K562 (cell line): Measurements from ENCODE around the gene ELL3. TPM values are rescaled to one million over a fixed set of nuclear protein-coding genes. Genes with fewer than 3 reads are reported as not detected.

Experiments used
- ATAC-seq: fragments of 200-7000 bp; cut with Tn5 transposase; 3 replicates; pipeline ENCODE4 v1.9.1; 2020; ENCODE audit warnings: moderate library complexity
- BruUV-seq: library from RNA; stranded (reverse); fragments of 400-500 nt; replicated peaks from 2 replicates; lab custom pipeline; 2021; lab: Mats Ljungman, UMichigan
- CTCF ChIA-PET: fragments of 300-600 bp; formaldehyde crosslinking; extraction: SDS; loops from one replicate; lab custom pipeline; 2021; ENCODE audit warnings: low intra/inter-chr PET ratio; lab: Yijun Ruan, JAX
- POLR2A ChIA-PET: fragments of 300-600, 350-650 bp; sonication (Branson Sonifier 250); formaldehyde crosslinking; extraction: SDS; loops from one replicate; lab custom pipeline; 2021; ENCODE audit warnings: antibody characterized with exemption, inconsistent platforms; lab: Yijun Ruan, JAX
- DNase-seq, 4 experiments: peaks; one replicate each; pipeline versions ENCODE4 v3.0.0 to v3.0.0-alpha.2; 2011 to 2018; ENCODE audit warnings: low spot score in 3 of 4, mixed read lengths in 3 of 4; ENCODE audit errors: extremely low read depth in 1 of 4
- FAIRE-seq: peaks from 2 replicates; lab custom pipeline; 2011; peaks lifted over from hg19 to GRCh38; lab: Jason Lieb, UNC
- H2AFZ ChIP-seq: 2 replicates; pipeline ENCODE4 v1.6.0; 2011; ENCODE audit warnings: low read depth, low read length, control low read depth, inconsistent platforms
- H3K27ac ChIP-seq: fragments of 200-600 bp; 3 replicates; pipeline ENCODE4 v1.8.0; 2011; ENCODE audit warnings: low read depth, mild to moderate bottlenecking, control low read depth, inconsistent platforms, low read length, moderate library complexity, mixed read lengths; ENCODE audit errors: extremely low read depth
- H3K27me3 ChIP-seq, 2 experiments: fragments of 300-600 bp in 1 of 2; 2 replicates in 1 of 2; 3 replicates in 1 of 2; pipeline versions ENCODE4 v1.6.0 to v1.8.0; 2011; ENCODE audit warnings: inconsistent platforms in 2 of 2, low read length in 2 of 2, mild to moderate bottlenecking in 1 of 2, mixed read lengths in 1 of 2, moderate library complexity in 1 of 2; ENCODE audit not compliant: control insufficient read depth in 2 of 2, insufficient read depth in 2 of 2
- H3K36me3 ChIP-seq: fragments of 300-600 bp; 3 replicates; pipeline ENCODE4 v1.8.0; 2011; ENCODE audit warnings: mild to moderate bottlenecking, low read length, inconsistent platforms; ENCODE audit not compliant: control insufficient read depth, insufficient read depth
- H3K4me1 ChIP-seq, 2 experiments: fragments of 200-600 bp in 1 of 2; replicated peaks in 1 of 2; 2 replicates in 1 of 2; 3 replicates in 1 of 2; pipeline versions ENCODE4 v1.5.1 to v1.8.0; 2011; ENCODE audit warnings: inconsistent platforms in 2 of 2, low read length in 2 of 2, mild to moderate bottlenecking in 1 of 2, mixed read lengths in 1 of 2, moderate library complexity in 1 of 2; ENCODE audit not compliant: control insufficient read depth in 2 of 2, insufficient read depth in 2 of 2
- H3K4me2 ChIP-seq: 2 replicates; pipeline ENCODE4 v1.6.1; 2011; ENCODE audit warnings: low read length, control low read depth, inconsistent platforms, mixed read lengths; ENCODE audit not compliant: insufficient read depth
- H3K4me3 ChIP-seq: fragments of 200-600 bp; sonication (generic), shearing (Covaris generic); 2 replicates; pipeline ENCODE4 v1.5.1; 2016; ENCODE audit warnings: control low read depth, inconsistent platforms
- H3K79me2 ChIP-seq: fragments of 200-600 bp; 3 replicates; pipeline ENCODE4 v1.8.0; 2011; ENCODE audit warnings: low read length, inconsistent platforms; ENCODE audit not compliant: control insufficient read depth, insufficient read depth
- H3K9ac ChIP-seq, 2 experiments: 2 replicates each; pipeline versions ENCODE4 v1.6.0 to v1.6.1; 2011; ENCODE audit warnings: low read depth in 2 of 2, low read length in 2 of 2, control low read depth in 1 of 2, inconsistent platforms in 1 of 2, mild to moderate bottlenecking in 1 of 2, mixed read lengths in 1 of 2; ENCODE audit not compliant: insufficient read depth in 1 of 2
- H3K9me1 ChIP-seq: one replicate; pipeline ENCODE4 v1.6.0; 2011; ENCODE audit warnings: inconsistent platforms, mild to moderate bottlenecking, low read length, moderate library complexity; ENCODE audit not compliant: control insufficient read depth, insufficient read depth
- H3K9me3 ChIP-seq: replicated peaks from 2 replicates; pipeline ENCODE4 v1.5.1; 2011; ENCODE audit warnings: low read depth, low read length, inconsistent platforms; ENCODE audit not compliant: control insufficient read depth, insufficient read depth
- H4K20me1 ChIP-seq: replicated peaks from 2 replicates; pipeline ENCODE4 v1.6.1; 2011; ENCODE audit warnings: low read length, inconsistent platforms, mixed read lengths; ENCODE audit not compliant: control insufficient read depth, insufficient read depth
- CREM ChIP-seq: IDR thresholded peaks from 2 replicates; pipeline ENCODE4 v1.6.1; 2014; ENCODE audit warnings: antibody characterized with exemption, low read depth
- HCFC1 ChIP-seq: IDR thresholded peaks from 2 replicates; pipeline ENCODE4 v1.6.1; 2012; ENCODE audit warnings: low read depth, low read length, improper control_type of control experiment
- MNT ChIP-seq, 2 experiments: fragments of 450-650 bp; conservative IDR thresholded peaks; 2 replicates each; pipeline ENCODE4 v1.6.1; 2017; ENCODE audit warnings: mild to moderate bottlenecking in 2 of 2, moderate library complexity in 2 of 2
- MXD1 ChIP-seq: fragments of 250-450 bp; sonication (Bioruptor Pico); IDR thresholded peaks from 2 replicates; pipeline ENCODE4 v1.8.0; 2021; ENCODE audit warnings: borderline replicate concordance, mild to moderate bottlenecking, moderate library complexity; ENCODE audit not compliant: poor library complexity, severe bottlenecking
- POLR2A ChIP-seq: fragments of 450-650 bp; conservative IDR thresholded peaks from 2 replicates; pipeline ENCODE4 v1.6.1; 2016
- PRPF4 ChIP-seq: fragments of 200-400 bp; formaldehyde crosslinking; IDR thresholded peaks from one replicate; pipeline ENCODE4 v1.6.1; 2017; ENCODE audit warnings: low read length, low read depth, mild to moderate bottlenecking; ENCODE audit not compliant: insufficient read depth, poor library complexity, severe bottlenecking
- RBFOX2 ChIP-seq: fragments of 200-400 bp; formaldehyde crosslinking; IDR thresholded peaks from 2 replicates; pipeline ENCODE4 v1.6.1; 2017; ENCODE audit warnings: low read depth, mild to moderate bottlenecking, low read length, moderate library complexity
- SIX5 ChIP-seq, 2 experiments: IDR thresholded peaks; 2 replicates each; pipeline ENCODE4 v1.6.1; 2011; ENCODE audit warnings: low read length in 2 of 2, borderline replicate concordance in 1 of 2, low read depth in 1 of 2, mild to moderate bottlenecking in 1 of 2, moderate library complexity in 1 of 2; ENCODE audit not compliant: insufficient read depth in 1 of 2
- ZNF143 ChIP-seq: sonication (generic); formaldehyde crosslinking; IDR thresholded peaks from 2 replicates; pipeline ENCODE4 v1.9.0; 2022; ENCODE audit warnings: mild to moderate bottlenecking, missing genetic modification reagents
- WGBS: fragments of 100-300 bp; shearing (Covaris generic); methylation state at CpG from one replicate; pipeline ENCODE4 v1.1.6; 2016; ENCODE audit warnings: low coverage, mixed read lengths; ENCODE audit not compliant: insufficient coverage; ENCODE audit errors: missing lambda C conversion rate; 5-methylcytosine and 5-hydroxymethylcytosine counted together
- in situ Hi-C: fragments of 300-500 bp; cut with MboI; formaldehyde crosslinking; loops from 4 replicates; pipeline ENCODE4 v1.15.0; 2018; ENCODE audit warnings: inconsistent platforms, mixed read lengths
- intact Hi-C: fragments of 100-400 bp; cut with micrococcal nuclease; formaldehyde crosslinking; loops from 2 replicates; pipeline ENCODE4 v1.14.2; 2022
- polyA plus RNA-seq, 8 experiments: library from polyadenylated mRNA; depleted of rRNA in 4 of 8; stranded (reverse) in 5 of 8; unstranded in 3 of 8; fragments of >200 nt; fragmentation: Nextera tagmentation in 2 of 8; fragmentation: Illumina TruSeq in 1 of 8; extraction: Ambion mirVana in 2 of 8; extraction: Trizol in 1 of 8; gene quantifications; 2 replicates each; pipeline versions ENCODE4 v1.2.1 to v1.2.3, GENCODE V29; 2011 to 2014; ENCODE audit warnings: inconsistent platforms in 1 of 8, missing spikeins in 1 of 8
- total RNA-seq, 7 experiments: library from RNA; depleted of rRNA in 6 of 7; stranded (reverse); fragments of >200 nt in 6 of 7; fragmentation: Illumina TruSeq in 2 of 7; extraction: Trizol in 2 of 7; gene quantifications; 2 replicates each; pipeline versions ENCODE4 v1.2.1 to v1.2.3, GENCODE V29; 2011 to 2021; ENCODE audit warnings: low replicate concordance in 1 of 7

ELL3 gene
- total and polyA plus RNA-seq, 9 of the 15 experiments (the other 6 are each of a cell fraction or from before 2014, with no cell fraction given), result 0.80 to 5.2 (median 2.6) TPM

GRCh38 chr15:43748376-43748775, 28.4 kb downstream of the ELL3 start:
- intact Hi-C loops, result no loop called here
- TF ChIP-seq CREM (0 out of 2 replicates have a peak, but pooled peaks have one; percentile 17), MNT (conservative IDR thresholded peaks at IDR 0.05) (0 out of 4 replicates have a peak, but pooled peaks of 1 of the 2 experiments have one; percentile 20), MXD1 (no peak), POLR2A (0 out of 2 replicates have a peak, but pooled peaks have one; percentile 12), ZNF143 (CRISPR knock-in tag) (0 out of 2 replicates have a peak, but pooled peaks have one; percentile 20), RBFOX2 (0 out of 2 replicates have a peak, but pooled peaks have one; percentile 34), SIX5 (IDR thresholded peaks at IDR 0.05; ENCODE audit: borderline replicate concordance in 1 of 2, insufficient read depth in 1 of 2, low read depth in 1 of 2, low read length in 2 of 2) (0 out of 4 replicates have a peak, but pooled peaks of 1 of the 2 experiments have one; percentile 12), PRPF4 (no peak), HCFC1 (peak; percentile 61)
- Histone ChIP-seq H4K20me1 (peaks cover 20% of the 10 kb centered on the region; the same call in 1 of the 2 replicates), H3K79me2 (peaks cover 73% of the 10 kb centered on the region), H3K27me3 (no peaks in the 10 kb centered on the region), H2AFZ (no peak overlapping the region), H3K9me1 (no peaks in the 10 kb centered on the region), H3K4me1 (peaks cover 8% of the 10 kb centered on the region in 2 experiments; a peak in 4 of 5 replicates), H3K9ac (peak overlapping the region; percentile 41 to 90; a peak in 2 of 4 replicates), H3K4me2 (peak overlapping the region; percentile 89), H3K9me3 (no peaks in the 10 kb centered on the region), H3K27ac (no peak overlapping the region), H3K4me3 (peak overlapping the region; percentile 83), H3K36me3 (peaks cover 48% of the 10 kb centered on the region)
- BruUV-seq, result no TSS peak
- in situ Hi-C loops, result no loop called here
- WGBS, result 11% methylated on average over 2 of the region's 3 CpGs
- peak in 1 of 4 experiments; percentile 14 for DNase-seq
- CTCF ChIA-PET, result no interaction called here
- POLR2A ChIA-PET, result interaction anchor here (0.7 to 2.2 kb wide), 3 partner anchors 8 to 76 kb away, joined by 3 to 9 read pairs (median 4); partner anchors contain the start of gene MFAP1
- ATAC-seq, result no peak
- no peak for FAIRE-seq
